DOHH2 (cell line): ENCODE data around the gene MS4A6E.
"Not testable (repeated sequence)": the region's sequence is repeated elsewhere in the genome, so short reads cannot be mapped to it uniquely, and the experiment has no call there.

Experiments
- H3F3A ChIP-seq: fragments of 200-600 bp; sonication (generic), shearing (Covaris generic); 2 replicates; pipeline ENCODE4 v1.6.0; 2016; ENCODE audit warnings: antibody characterized with exemption, mild to moderate bottlenecking; ENCODE audit not compliant: control insufficient read depth, insufficient read depth
- H3K27ac ChIP-seq: fragments of 200-600 bp; sonication (generic); 2 replicates; pipeline ENCODE4 v1.5.1; 2014; ENCODE audit warnings: low read depth, mild to moderate bottlenecking, low read length, moderate library complexity
- H3K27me3 ChIP-seq: fragments of 200-600 bp; sonication (generic); 2 replicates; pipeline ENCODE4 v1.6.1; 2014; ENCODE audit warnings: mild to moderate bottlenecking, low read length, mixed read lengths; ENCODE audit not compliant: control insufficient read depth
- H3K36me3 ChIP-seq: fragments of 200-600 bp; sonication (generic); 2 replicates; pipeline ENCODE4 v1.6.1; 2014; ENCODE audit warnings: mild to moderate bottlenecking, low read length, moderate library complexity, mixed read lengths; ENCODE audit not compliant: control insufficient read depth
- H3K4me1 ChIP-seq: fragments of 200-600 bp; sonication (generic); 2 replicates; pipeline ENCODE4 v1.6.1; 2014; ENCODE audit warnings: mild to moderate bottlenecking, low read length, mixed read lengths; ENCODE audit not compliant: control insufficient read depth
- H3K4me2 ChIP-seq: fragments of 200-600 bp; sonication (generic); 2 replicates; pipeline ENCODE4 v1.6.0; 2014; ENCODE audit warnings: mild to moderate bottlenecking, low read length, moderate library complexity
- H3K4me3 ChIP-seq: fragments of 200-600 bp; sonication (generic); 2 replicates; pipeline ENCODE4 v1.5.1; 2014; ENCODE audit warnings: mild to moderate bottlenecking, low read length, mixed read lengths
- H3K79me2 ChIP-seq: fragments of 200-600 bp; sonication (generic); 2 replicates; pipeline ENCODE4 v1.6.1; 2014; ENCODE audit warnings: mild to moderate bottlenecking, low read length, mixed read lengths; ENCODE audit not compliant: control insufficient read depth
- H3K9me2 ChIP-seq: fragments of 200-600 bp; sonication (generic); replicated peaks from 2 replicates; pipeline ENCODE4 v1.6.1; 2014; ENCODE audit warnings: mild to moderate bottlenecking, low read length, mixed read lengths; ENCODE audit not compliant: control insufficient read depth
- H3K9me3 ChIP-seq: fragments of 200-600 bp; sonication (generic); 2 replicates; pipeline ENCODE4 v1.6.1; 2014; ENCODE audit warnings: antibody characterized with exemption, low read length, mixed read lengths; ENCODE audit not compliant: control insufficient read depth, insufficient read depth
- H4K20me1 ChIP-seq: fragments of 200-600 bp; sonication (generic); 2 replicates; pipeline ENCODE4 v1.6.0; 2014; ENCODE audit warnings: low read depth, mild to moderate bottlenecking, antibody characterized with exemption, low read length, moderate library complexity; ENCODE audit not compliant: control insufficient read depth, insufficient read depth
- CTCF ChIP-seq: fragments of 200-600 bp; sonication (generic); IDR thresholded peaks from one replicate; pipeline ENCODE4 v1.5.1; 2014; ENCODE audit warnings: antibody characterized with exemption, mild to moderate bottlenecking, low read depth, low read length; ENCODE audit not compliant: poor library complexity, severe bottlenecking
- EZH2phosphoT487 ChIP-seq: fragments of 200-600 bp; sonication (generic); IDR thresholded peaks from 2 replicates; pipeline ENCODE4 v1.6.1; 2017; ENCODE audit warnings: borderline replicate concordance, mild to moderate bottlenecking, antibody characterized with exemption, low read length, moderate library complexity, mixed read lengths

Gene MS4A6E

DNA sequence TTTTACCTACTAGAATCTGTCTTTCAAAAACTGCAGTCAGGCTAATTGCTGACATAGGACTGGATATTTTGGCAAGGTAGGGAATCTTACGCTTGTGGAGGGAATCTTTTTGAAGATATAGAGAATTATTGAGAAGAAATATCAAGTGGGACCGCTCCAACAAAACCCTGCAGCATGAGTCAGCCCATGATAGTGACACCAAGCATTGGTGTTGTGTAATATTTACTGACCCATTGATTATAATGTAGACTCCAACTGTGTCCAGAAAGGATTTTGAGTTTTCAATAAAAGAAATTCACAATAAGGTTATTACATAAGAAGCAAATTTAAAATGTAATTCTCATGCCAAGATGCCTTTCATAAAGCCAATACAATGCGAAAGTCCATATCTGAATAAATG, 25.9 kb upstream of the MS4A6E start:
- no peaks in the 10 kb centered on the region for H3K9me3 ChIP-seq
- no peak overlapping the region for H3K27ac ChIP-seq
- TF ChIP-seq EZH2phosphoT487 (no peak), CTCF (no peak)

DNA sequence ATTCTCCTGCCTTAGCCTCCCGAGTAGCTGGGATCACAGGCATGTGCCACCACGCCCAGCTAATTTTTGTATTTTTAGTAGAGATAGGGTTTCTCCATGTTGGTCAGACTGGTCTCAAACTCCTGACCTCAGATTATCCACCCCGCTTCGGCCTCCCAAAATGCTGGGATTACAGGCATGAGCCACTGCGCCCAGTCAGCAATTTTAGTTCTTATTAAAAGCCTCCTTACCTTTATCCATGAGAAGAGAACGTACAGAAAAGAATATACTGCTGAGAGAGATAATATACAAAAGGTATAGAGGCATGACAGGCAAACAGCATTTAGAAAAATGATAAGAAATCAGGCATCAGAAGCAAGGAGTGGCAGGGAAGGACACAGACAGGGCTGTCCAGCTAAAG, 25.2 kb upstream of the MS4A6E start:
- H3K9me2 ChIP-seq, H3K27ac ChIP-seq, H3K9me3 ChIP-seq, H3K4me3 ChIP-seq, H3K4me1 ChIP-seq, H3K27me3 ChIP-seq, H3K36me3 ChIP-seq, H3K79me2 ChIP-seq, H3F3A ChIP-seq, H4K20me1 ChIP-seq, H3K4me2 ChIP-seq: not testable (repeated sequence)

More for the DNA sequence above, 25.9 kb upstream of the MS4A6E start:
- Histone ChIP-seq H3F3A (no peaks in the 10 kb centered on the region), H3K36me3 (no peaks in the 10 kb centered on the region), H3K4me1 (no peaks in the 10 kb centered on the region), H3K9me2 (no peaks in the 10 kb centered on the region), H3K4me3 (no peak overlapping the region), H3K79me2 (no peaks in the 10 kb centered on the region), H3K4me2 (no peak overlapping the region), H4K20me1 (no peaks in the 10 kb centered on the region), H3K27me3 (no peaks in the 10 kb centered on the region)

- H4K20me1 ChIP-seq = no peaks in the 10 kb centered on the region
- H3F3A ChIP-seq = no peaks in the 10 kb centered on the region
- H3K79me2 ChIP-seq = no peaks in the 10 kb centered on the region
- no peak overlapping the region for H3K4me3 ChIP-seq
- H3K27ac ChIP-seq = no peak overlapping the region
- no peak overlapping the region for H3K4me2 ChIP-seq
- H3K4me1 ChIP-seq = no peaks in the 10 kb centered on the region
- H3K9me3 ChIP-seq = no peaks in the 10 kb centered on the region
- H3K9me2 ChIP-seq = no peaks in the 10 kb centered on the region
- H3K27me3 ChIP-seq = no peaks in the 10 kb centered on the region
- no peaks in the 10 kb centered on the region for H3K36me3 ChIP-seq
- no peak for TF ChIP-seq CTCF
- no peak for TF ChIP-seq EZH2phosphoT487
These were observed 23.4 kb upstream of the MS4A6E start for GRCh38 chr11:60303661-60304060.

DNA sequence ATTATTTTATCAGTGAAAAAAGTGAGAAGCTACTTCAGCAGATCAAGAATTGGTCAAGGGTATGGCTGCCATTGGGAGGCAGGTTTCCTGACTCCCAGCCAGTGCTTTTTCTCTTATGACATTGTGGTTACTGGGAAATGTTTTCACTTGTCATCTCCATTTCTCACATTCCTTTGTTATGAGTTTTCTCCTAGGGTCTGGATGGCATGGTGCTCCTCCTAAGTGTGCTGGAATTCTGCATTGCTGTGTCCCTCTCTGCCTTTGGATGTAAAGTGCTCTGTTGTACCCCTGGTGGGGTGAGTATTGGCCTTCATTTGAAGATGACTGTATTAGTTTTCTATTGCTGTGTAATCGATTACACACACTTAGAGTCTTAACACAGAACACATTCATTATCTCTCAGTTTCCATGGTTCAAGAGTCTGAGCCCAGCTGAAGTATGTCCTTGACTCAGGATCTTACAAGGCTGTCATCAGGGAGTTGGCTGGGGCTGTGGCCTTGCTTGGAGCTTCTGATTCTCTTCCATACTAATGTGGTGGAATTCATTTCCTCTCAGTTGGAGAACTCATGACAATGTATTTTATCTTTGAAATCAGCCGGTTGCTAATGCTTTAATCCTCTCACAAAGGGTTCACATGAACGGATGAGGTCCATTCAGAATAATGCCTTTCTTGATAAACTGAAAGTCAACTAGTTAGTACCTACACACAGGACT, 21.0 kb upstream of the MS4A6E start:
- Histone ChIP-seq H3K4me1 (peaks cover 9% of the 10 kb centered on the region), H3F3A (no peaks in the 10 kb centered on the region), H3K4me3 (no peak overlapping the region), H3K9me2 (no peaks in the 10 kb centered on the region), H3K79me2 (no peaks in the 10 kb centered on the region), H3K36me3 (no peaks in the 10 kb centered on the region), H3K9me3 (no peaks in the 10 kb centered on the region), H4K20me1 (no peaks in the 10 kb centered on the region), H3K4me2 (no peak overlapping the region), H3K27me3 (no peaks in the 10 kb centered on the region), H3K27ac (no peak overlapping the region)
- TF ChIP-seq EZH2phosphoT487 (no peak), CTCF (no peak)
